Testis (tissue), 3 donors: Measurements from ENCODE around the gene CEP104. TPM values are rescaled to one million over a fixed set of nuclear protein-coding genes. Genes with fewer than 3 reads are reported as not detected.

ENCODE experiments used
- DNase-seq: peaks from one replicate; pipeline ENCODE4 v3.0.0-alpha.2; 2019
- H3K27ac ChIP-seq, 2 donors: fragments of 200-600 bp; sonication (generic); one replicate each; pipeline ENCODE4 v1.5.1; 2019
- H3K27me3 ChIP-seq: fragments of 200-600 bp; sonication (generic); one replicate; pipeline ENCODE4 v1.5.1; 2019
- H3K36me3 ChIP-seq: fragments of 200-600 bp; sonication (generic); one replicate; pipeline ENCODE4 v1.5.1; 2017; ENCODE audit warnings: low read depth; ENCODE audit errors: missing control alignments
- H3K4me1 ChIP-seq: fragments of 200-600 bp; sonication (generic); one replicate; pipeline ENCODE4 v1.5.1; 2019
- H3K4me3 ChIP-seq, 2 donors: fragments of 200-600 bp; sonication (generic); one replicate each; pipeline ENCODE4 v1.5.1; 2017 to 2019
- H3K9me3 ChIP-seq: fragments of 200-600 bp; sonication (generic); one replicate; pipeline ENCODE4 v1.5.1; 2017
- POLR2A ChIP-seq: fragments of 450-650 bp; IDR thresholded peaks from one replicate; pipeline ENCODE4 v1.6.1; 2017; ENCODE audit warnings: antibody characterized with exemption, mild to moderate bottlenecking, moderate library complexity
- WGBS, 2 donors: methylation state at CpG; one replicate each; pipeline ENCODE4 v1.1.5; 2018; 5-methylcytosine and 5-hydroxymethylcytosine counted together
- intact Hi-C: fragments of 100-400 bp; cut with DNase I; formaldehyde crosslinking; loops from one replicate; pipeline ENCODE4 v1.15.1; 2023; ENCODE audit warnings: low total_unique reads
- polyA plus RNA-seq: library from polyadenylated mRNA; stranded (reverse); fragments of 350-450 nt; fragmentation: Illumina TruSeq; extraction: RNeasy Lipid Tissue Mini Kit (QIAGEN cat#74804); gene quantifications from one replicate; pipeline ENCODE4 v1.2.3, GENCODE V29; 2014; ENCODE audit warnings: low read depth, low replicate concordance; ENCODE audit not compliant: insufficient read depth
- total RNA-seq, 2 donors: library from RNA; depleted of rRNA; stranded (reverse); fragments of >200 nt; gene quantifications; one replicate each; pipeline ENCODE4 v1.2.3, GENCODE V29; 2016
- TF ChIP-seq, protein P1 (sequence below), 3 experiments: fragments of 450-650 bp in 2 of 3; fragments of 200-600 bp in 1 of 3; sonication (generic) in 1 of 3; IDR thresholded peaks; one replicate each; pipeline ENCODE4 v1.5.1; 2016 to 2019; ENCODE audit warnings: antibody characterized with exemption in 3 of 3, mild to moderate bottlenecking in 2 of 3, moderate library complexity in 1 of 3

The CEP104 gene
- total and polyA plus RNA-seq, 3 donors from 2014 or later = 41.5 to 80.4 (median 55.1) TPM

DNA sequence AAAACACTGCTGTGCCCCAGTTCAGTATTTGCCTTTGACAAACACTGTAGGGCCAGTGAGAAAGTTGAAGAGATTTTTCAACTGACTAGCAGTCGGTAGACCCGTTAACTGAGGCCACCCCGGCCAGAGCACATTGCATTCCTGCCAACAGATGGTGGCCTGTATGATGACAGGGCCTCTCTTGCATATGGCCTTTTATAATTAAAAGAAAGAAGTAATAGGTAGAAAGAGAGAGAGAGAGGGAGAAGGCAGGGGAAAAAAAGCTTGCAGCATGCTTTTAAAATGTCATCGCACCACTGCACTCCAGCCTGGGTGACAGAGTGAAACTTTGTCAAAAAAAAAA is 47.8 kb upstream of the CEP104 start:
- no peaks in the 10 kb centered on the region for H3K9me3 ChIP-seq
- no peak for TF ChIP-seq POLR2A
- TF ChIP-seq, protein P1, sequence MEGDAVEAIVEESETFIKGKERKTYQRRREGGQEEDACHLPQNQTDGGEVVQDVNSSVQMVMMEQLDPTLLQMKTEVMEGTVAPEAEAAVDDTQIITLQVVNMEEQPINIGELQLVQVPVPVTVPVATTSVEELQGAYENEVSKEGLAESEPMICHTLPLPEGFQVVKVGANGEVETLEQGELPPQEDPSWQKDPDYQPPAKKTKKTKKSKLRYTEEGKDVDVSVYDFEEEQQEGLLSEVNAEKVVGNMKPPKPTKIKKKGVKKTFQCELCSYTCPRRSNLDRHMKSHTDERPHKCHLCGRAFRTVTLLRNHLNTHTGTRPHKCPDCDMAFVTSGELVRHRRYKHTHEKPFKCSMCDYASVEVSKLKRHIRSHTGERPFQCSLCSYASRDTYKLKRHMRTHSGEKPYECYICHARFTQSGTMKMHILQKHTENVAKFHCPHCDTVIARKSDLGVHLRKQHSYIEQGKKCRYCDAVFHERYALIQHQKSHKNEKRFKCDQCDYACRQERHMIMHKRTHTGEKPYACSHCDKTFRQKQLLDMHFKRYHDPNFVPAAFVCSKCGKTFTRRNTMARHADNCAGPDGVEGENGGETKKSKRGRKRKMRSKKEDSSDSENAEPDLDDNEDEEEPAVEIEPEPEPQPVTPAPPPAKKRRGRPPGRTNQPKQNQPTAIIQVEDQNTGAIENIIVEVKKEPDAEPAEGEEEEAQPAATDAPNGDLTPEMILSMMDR (IDR thresholded peaks at IDR 0.05) = no peak
- 88 to 93% methylated on average over 4 of the region's 4 CpGs for WGBS, 2 donors
- peaks cover 6% of the 10 kb centered on the region for H3K4me1 ChIP-seq
- H3K27ac ChIP-seq = no peak overlapping the region
- H3K36me3 ChIP-seq = no peaks in the 10 kb centered on the region
- no peaks in the 10 kb centered on the region for H3K27me3 ChIP-seq
- intact Hi-C loops = no loop called here
- no peak overlapping the region for H3K4me3 ChIP-seq
- DNase-seq = no peak

DNA sequence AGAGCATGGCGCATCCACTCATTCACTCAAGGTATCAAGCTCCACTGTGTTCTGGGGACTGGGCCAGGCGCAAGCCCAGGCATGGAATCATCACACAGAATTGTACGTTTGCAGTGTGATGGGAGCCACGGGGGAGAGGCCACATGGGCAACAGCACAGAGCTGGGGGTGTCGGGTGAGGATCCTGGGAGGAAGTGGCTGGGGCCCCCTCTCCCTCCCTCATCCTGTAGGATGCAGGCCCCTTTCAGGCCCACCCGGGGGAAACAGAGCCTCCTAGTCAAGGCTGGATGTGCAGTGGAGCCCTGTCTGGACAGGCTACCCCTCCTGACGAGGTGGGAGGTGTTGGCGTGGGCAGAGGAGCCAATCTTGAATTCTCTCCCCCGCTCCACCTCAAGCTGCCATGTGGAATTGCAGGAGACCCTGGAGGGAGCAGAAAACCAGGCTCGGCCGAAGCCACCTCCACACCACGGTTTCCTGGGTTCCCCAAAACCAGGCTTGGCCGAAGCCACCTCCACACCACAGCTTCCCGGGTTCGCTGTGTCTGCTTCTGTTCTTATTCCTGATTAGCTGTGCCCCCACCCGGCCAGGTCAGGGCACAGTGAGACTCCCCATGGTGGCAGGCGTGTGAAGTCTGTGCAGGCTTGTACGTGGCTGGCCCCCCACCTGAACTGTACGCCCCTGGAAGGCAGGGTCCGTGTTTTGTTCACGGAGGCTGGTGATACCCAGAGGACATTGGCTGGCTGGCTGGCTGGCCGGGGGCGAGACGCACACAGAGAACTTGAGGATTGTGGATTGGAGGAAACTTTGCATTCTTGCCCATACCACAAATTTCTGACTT is 47.2 kb upstream of the CEP104 start:
- Histone ChIP-seq H3K4me1 (peaks cover 3% of the 10 kb centered on the region), H3K36me3 (no peaks in the 10 kb centered on the region), H3K4me3 (no peak overlapping the region), H3K9me3 (no peaks in the 10 kb centered on the region), H3K27ac (no peak overlapping the region), H3K27me3 (no peaks in the 10 kb centered on the region)
- intact Hi-C loops = no loop called here
- DNase-seq = no peak
- TF ChIP-seq, protein P1 (IDR thresholded peaks at IDR 0.05) = no peak
- TF ChIP-seq POLR2A = no peak
- 81 to 85% methylated on average over 18 to 24 of the region's 24 CpGs for WGBS, 2 donors

DNA sequence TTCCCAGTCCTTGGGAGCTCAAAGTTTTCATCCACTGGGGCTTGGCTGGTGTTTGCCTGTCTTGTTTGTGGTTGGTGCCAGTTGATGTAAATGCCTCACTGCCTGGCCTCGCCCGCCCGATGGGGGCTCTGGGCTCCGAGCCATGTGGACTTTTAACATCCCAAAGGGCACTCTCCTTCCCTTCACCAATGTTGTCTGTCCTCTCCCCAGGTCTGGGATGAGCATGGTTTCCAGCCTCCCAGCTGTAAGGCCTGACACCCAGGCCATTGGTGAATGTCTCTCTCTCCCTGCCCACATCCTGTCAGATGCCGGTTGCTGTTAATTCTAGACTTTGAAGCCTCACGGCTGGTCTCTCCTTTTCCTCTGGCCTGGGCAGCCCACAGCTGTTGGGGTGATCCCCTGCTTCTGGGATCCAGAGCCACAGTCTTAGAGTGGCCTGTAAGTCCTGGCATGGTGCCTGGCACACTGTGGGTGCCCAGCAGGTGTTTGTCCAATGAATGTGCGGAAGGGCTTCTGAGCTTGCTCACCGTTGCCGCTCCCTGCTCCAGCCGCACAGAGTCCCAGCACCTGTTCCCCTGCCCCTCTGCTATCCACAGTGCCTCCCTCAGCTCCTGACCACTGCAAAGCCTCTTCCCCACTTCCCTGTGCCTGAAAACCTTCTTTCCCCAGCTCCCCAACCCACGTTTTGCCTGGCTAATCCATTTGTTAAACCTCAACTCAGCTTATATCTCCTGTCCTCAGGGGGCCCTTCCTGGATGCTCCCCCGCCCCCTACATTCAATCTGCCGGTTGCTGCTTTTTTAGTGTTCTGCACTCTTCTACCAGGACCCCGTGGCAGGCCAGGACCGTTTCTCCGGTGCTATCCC is 46.4 kb upstream of the CEP104 start:
- Histone ChIP-seq H3K4me1 (peaks cover 4% of the 10 kb centered on the region), H3K27me3 (no peaks in the 10 kb centered on the region), H3K4me3 (no peak overlapping the region), H3K9me3 (no peaks in the 10 kb centered on the region), H3K27ac (no peak overlapping the region), H3K36me3 (no peaks in the 10 kb centered on the region)
- 78 to 80% methylated on average over 15 to 16 of the region's 16 CpGs for WGBS, 2 donors
- intact Hi-C loops = no loop called here
- TF ChIP-seq, protein P1 (IDR thresholded peaks at IDR 0.05) = no peak
- TF ChIP-seq POLR2A = no peak
- no peak for DNase-seq

DNA sequence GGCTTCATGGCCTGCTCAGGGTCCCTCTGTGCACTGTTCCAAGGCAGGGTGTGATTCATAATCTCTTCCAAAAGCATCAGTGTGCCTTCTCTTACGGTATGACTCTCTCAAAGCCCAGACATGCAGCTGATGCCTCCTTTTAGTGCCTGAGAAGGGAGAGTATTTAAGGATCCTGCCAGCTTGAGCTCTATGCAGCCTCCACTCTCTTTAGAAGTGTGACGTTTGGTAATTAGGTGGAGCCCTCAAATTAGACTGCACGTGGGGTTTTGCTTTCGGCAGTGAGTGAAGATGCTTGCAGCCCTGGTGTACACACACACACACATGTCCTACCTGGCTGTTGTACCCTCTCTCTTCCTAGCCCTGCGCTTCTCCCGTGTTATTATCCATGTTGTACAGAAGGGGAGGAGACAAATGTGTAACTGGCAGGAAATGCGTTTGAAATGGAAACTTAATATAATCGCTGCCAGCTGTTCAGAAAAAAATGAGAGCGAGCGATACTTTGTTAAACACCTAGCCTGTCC is 45.6 kb upstream of the CEP104 start:
- 47 to 66% methylated on average over 9 to 10 of the region's 10 CpGs for WGBS, 2 donors
- no peak for DNase-seq
- no peaks in the 10 kb centered on the region for H3K27me3 ChIP-seq
- no peak overlapping the region for H3K27ac ChIP-seq
- intact Hi-C loops = no loop called here
- H3K4me3 ChIP-seq = no peak overlapping the region
- H3K4me1 ChIP-seq = peaks cover 4% of the 10 kb centered on the region
- H3K9me3 ChIP-seq = no peaks in the 10 kb centered on the region
- TF ChIP-seq POLR2A = no peak
- no peaks in the 10 kb centered on the region for H3K36me3 ChIP-seq

DNA sequence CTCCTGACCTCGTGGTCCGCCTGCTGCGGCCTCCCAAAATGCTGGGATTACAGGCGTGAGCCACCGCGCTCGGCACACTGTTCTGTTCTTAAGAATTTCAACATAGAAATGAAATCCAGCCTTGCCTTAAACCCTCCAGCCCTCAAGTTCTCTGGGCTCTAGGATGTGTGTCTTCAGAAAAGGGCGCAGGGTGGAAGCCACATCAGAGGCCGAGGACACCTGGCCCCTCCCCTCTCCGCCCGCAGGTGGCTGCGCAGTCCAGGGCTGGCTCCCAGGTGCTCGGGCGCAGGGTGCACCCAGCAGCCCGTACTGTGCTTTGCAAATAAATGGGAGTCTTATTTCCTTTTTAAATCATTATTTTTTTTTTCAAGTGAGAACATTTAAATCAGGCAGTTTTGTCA is 45.1 kb upstream of the CEP104 start:
- no peak for DNase-seq
- intact Hi-C loops = no loop called here
- TF ChIP-seq, protein P1 (IDR thresholded peaks at IDR 0.05) = no peak
- no peak for TF ChIP-seq POLR2A
- Histone ChIP-seq H3K9me3 (no peaks in the 10 kb centered on the region), H3K36me3 (no peaks in the 10 kb centered on the region), H3K4me1 (peaks cover 4% of the 10 kb centered on the region), H3K27me3 (no peaks in the 10 kb centered on the region), H3K27ac (no peak overlapping the region), H3K4me3 (no peak overlapping the region)
- WGBS, 2 donors = 61 to 74% methylated on average over 15 of the region's 15 CpGs
